ENCODE results near the gene SRSF8. TPM values are rescaled to one million over a fixed set of nuclear protein-coding genes. Genes with fewer than 3 reads are reported as not detected.

The SRSF8 gene
- total and polyA plus RNA-seq, 2 donors (not counting 1 experiment from before 2014, with no cell fraction given) = 16.3 to 31.5 TPM

DNA sequence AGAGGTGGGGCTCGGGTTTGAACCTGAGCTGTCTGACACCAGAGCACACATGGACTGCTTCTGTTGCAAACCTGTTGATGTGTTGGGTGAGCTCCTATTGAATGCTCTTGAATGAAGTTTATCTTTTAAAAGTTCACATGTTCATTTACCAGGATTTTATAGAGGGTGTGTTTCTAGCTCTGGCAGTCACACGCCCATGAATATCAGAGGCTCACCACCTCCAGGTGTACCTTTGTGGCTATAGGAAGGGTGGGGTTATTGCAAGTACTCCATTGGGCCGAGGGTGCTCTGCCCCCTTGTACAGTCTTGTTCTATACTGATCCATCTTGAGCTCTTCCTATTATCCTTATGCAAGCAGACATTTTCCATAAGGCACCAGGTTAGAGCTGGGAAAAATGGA is 32.1 kb downstream of the SRSF8 start:
- TF ChIP-seq, protein P1, sequence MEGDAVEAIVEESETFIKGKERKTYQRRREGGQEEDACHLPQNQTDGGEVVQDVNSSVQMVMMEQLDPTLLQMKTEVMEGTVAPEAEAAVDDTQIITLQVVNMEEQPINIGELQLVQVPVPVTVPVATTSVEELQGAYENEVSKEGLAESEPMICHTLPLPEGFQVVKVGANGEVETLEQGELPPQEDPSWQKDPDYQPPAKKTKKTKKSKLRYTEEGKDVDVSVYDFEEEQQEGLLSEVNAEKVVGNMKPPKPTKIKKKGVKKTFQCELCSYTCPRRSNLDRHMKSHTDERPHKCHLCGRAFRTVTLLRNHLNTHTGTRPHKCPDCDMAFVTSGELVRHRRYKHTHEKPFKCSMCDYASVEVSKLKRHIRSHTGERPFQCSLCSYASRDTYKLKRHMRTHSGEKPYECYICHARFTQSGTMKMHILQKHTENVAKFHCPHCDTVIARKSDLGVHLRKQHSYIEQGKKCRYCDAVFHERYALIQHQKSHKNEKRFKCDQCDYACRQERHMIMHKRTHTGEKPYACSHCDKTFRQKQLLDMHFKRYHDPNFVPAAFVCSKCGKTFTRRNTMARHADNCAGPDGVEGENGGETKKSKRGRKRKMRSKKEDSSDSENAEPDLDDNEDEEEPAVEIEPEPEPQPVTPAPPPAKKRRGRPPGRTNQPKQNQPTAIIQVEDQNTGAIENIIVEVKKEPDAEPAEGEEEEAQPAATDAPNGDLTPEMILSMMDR (conservative IDR thresholded peaks at IDR 0.05 in 1 of 2, IDR thresholded peaks at IDR 0.05 in 1 of 2; ENCODE audit: low read depth in 1 of 2, low read length in 2 of 2) = no peak
- no peak for TF ChIP-seq EZH2 (IDR thresholded peaks at IDR 0.05; ENCODE audit: low read length, missing control alignments)
- Histone ChIP-seq H3K27ac (ENCODE audit: insufficient read depth, low read length) (no peak overlapping the region), H3K27me3 (ENCODE audit: control insufficient read depth, insufficient read depth, low read length) (no peaks in the 10 kb centered on the region), H4K20me1 (ENCODE audit: control insufficient read depth, extremely low read depth, insufficient read depth, low read length) (no peaks in the 10 kb centered on the region), H3K9ac (ENCODE audit: insufficient read depth, low read length) (no peak overlapping the region), H3K4me3 (replicated peaks in 1 of 4; ENCODE audit: control extremely low read depth in 1 of 4, insufficient read depth in 1 of 4, low read depth in 3 of 4, low read length in 4 of 4) (no peak overlapping the region), H3K4me1 (ENCODE audit: control insufficient read depth, extremely low read depth, insufficient read depth, low read length) (peaks cover 8% of the 10 kb centered on the region), H3K4me2 (ENCODE audit: extremely low read depth, insufficient read depth, low read length) (no peak overlapping the region), H3K79me2 (ENCODE audit: control insufficient read depth, insufficient read depth, low read length) (no peaks in the 10 kb centered on the region), H2AFZ (ENCODE audit: low read length) (no peak overlapping the region), H3K36me3 (ENCODE audit: control insufficient read depth, insufficient read depth, low read length) (no peaks in the 10 kb centered on the region), H3K9me3 (ENCODE audit: control insufficient read depth, insufficient read depth, low read depth, low read length) (no peaks in the 10 kb centered on the region)
- DNase-seq (ENCODE audit: low read depth in 2 of 2) = no peak

GRCh38 chr11:95100191-95100648 is 33.5 kb downstream of the SRSF8 start:
- no peak for DNase-seq (ENCODE audit: low read depth in 2 of 2)
- Histone ChIP-seq H3K9me3 (ENCODE audit: control insufficient read depth, insufficient read depth, low read depth, low read length) (no peaks in the 10 kb centered on the region), H3K27ac (ENCODE audit: insufficient read depth, low read length) (no peak overlapping the region), H2AFZ (ENCODE audit: low read length) (no peak overlapping the region), H3K9ac (ENCODE audit: insufficient read depth, low read length) (no peak overlapping the region), H3K27me3 (ENCODE audit: control insufficient read depth, insufficient read depth, low read length) (no peaks in the 10 kb centered on the region), H3K36me3 (ENCODE audit: control insufficient read depth, insufficient read depth, low read length) (no peaks in the 10 kb centered on the region), H3K4me3 (replicated peaks in 1 of 4; ENCODE audit: control extremely low read depth in 1 of 4, insufficient read depth in 1 of 4, low read depth in 3 of 4, low read length in 4 of 4) (no peak overlapping the region), H4K20me1 (ENCODE audit: control insufficient read depth, extremely low read depth, insufficient read depth, low read length) (no peaks in the 10 kb centered on the region), H3K4me2 (ENCODE audit: extremely low read depth, insufficient read depth, low read length) (no peak overlapping the region), H3K4me1 (ENCODE audit: control insufficient read depth, extremely low read depth, insufficient read depth, low read length) (peaks cover 6% of the 10 kb centered on the region), H3K79me2 (ENCODE audit: control insufficient read depth, insufficient read depth, low read length) (no peaks in the 10 kb centered on the region)
- TF ChIP-seq, protein P1 (conservative IDR thresholded peaks at IDR 0.05 in 1 of 2, IDR thresholded peaks at IDR 0.05 in 1 of 2; ENCODE audit: low read depth in 1 of 2, low read length in 2 of 2) = no peak
- TF ChIP-seq EZH2 (IDR thresholded peaks at IDR 0.05; ENCODE audit: low read length, missing control alignments) = no peak

GRCh38 chr11:95100856-95101507 is 34.3 kb downstream of the SRSF8 start:
- Histone ChIP-seq H3K9ac (ENCODE audit: insufficient read depth, low read length) (no peak overlapping the region), H3K9me3 (ENCODE audit: control insufficient read depth, insufficient read depth, low read depth, low read length) (no peaks in the 10 kb centered on the region), H3K27me3 (ENCODE audit: control insufficient read depth, insufficient read depth, low read length) (no peaks in the 10 kb centered on the region), H4K20me1 (ENCODE audit: control insufficient read depth, extremely low read depth, insufficient read depth, low read length) (no peaks in the 10 kb centered on the region), H3K4me1 (ENCODE audit: control insufficient read depth, extremely low read depth, insufficient read depth, low read length) (no peaks in the 10 kb centered on the region), H3K27ac (ENCODE audit: insufficient read depth, low read length) (no peak overlapping the region), H3K36me3 (ENCODE audit: control insufficient read depth, insufficient read depth, low read length) (no peaks in the 10 kb centered on the region), H3K4me2 (ENCODE audit: extremely low read depth, insufficient read depth, low read length) (no peak overlapping the region), H3K4me3 (replicated peaks in 1 of 4; ENCODE audit: control extremely low read depth in 1 of 4, insufficient read depth in 1 of 4, low read depth in 3 of 4, low read length in 4 of 4) (no peak overlapping the region), H3K79me2 (ENCODE audit: control insufficient read depth, insufficient read depth, low read length) (no peaks in the 10 kb centered on the region), H2AFZ (ENCODE audit: low read length) (no peak overlapping the region)
- TF ChIP-seq EZH2 (IDR thresholded peaks at IDR 0.05; ENCODE audit: low read length, missing control alignments) = no peak
- TF ChIP-seq, protein P1 (conservative IDR thresholded peaks at IDR 0.05 in 1 of 2, IDR thresholded peaks at IDR 0.05 in 1 of 2; ENCODE audit: low read depth in 1 of 2, low read length in 2 of 2) = no peak
- DNase-seq (ENCODE audit: low read depth in 2 of 2) = no peak
